H1 (cell line): ENCODE measurements around the gene MRPL20. TPM values are rescaled to one million over a fixed set of nuclear protein-coding genes. Genes with fewer than 3 reads are reported as not detected.

Experiments
- CTCF ChIA-PET: fragments of 300-600 bp; sonication (Branson Sonifier 250); formaldehyde crosslinking; loops from one replicate; lab custom pipeline; 2021; ENCODE audit not compliant: partially characterized antibody; lab: Charles Lee
- POLR2A ChIA-PET: fragments of 300-600 bp; sonication (Branson Sonifier 250); formaldehyde crosslinking; loops from one replicate; lab custom pipeline; 2021; ENCODE audit warnings: inconsistent platforms; ENCODE audit not compliant: partially characterized antibody; lab: Charles Lee
- DNase-seq, 2 experiments: peaks; one replicate each; pipeline versions ENCODE4 v3.0.0 to v3.0.0-alpha.2; 2010 to 2022; ENCODE audit warnings: low spot score in 2 of 2, low read depth in 1 of 2, mixed read lengths in 1 of 2
- FAIRE-seq: peaks from 2 replicates; lab custom pipeline; 2011; peaks lifted over from hg19 to GRCh38; lab: Jason Lieb, UNC
- H2AFZ ChIP-seq: 2 replicates; pipeline ENCODE4 v1.8.1; 2012; ENCODE audit warnings: low read length, inconsistent platforms
- H2AK5ac ChIP-seq: 2 replicates; pipeline ENCODE4 v1.6.1; 2013; ENCODE audit warnings: low read depth, low read length
- H2BK120ac ChIP-seq: replicated peaks from 2 replicates; pipeline ENCODE3; 2013; ENCODE audit warnings: low read depth, low read length, inconsistent platforms
- H2BK12ac ChIP-seq: 2 replicates; pipeline ENCODE4 v1.6.1; 2013; ENCODE audit warnings: low read depth, low read length
- H2BK15ac ChIP-seq: 2 replicates; pipeline ENCODE4 v1.6.1; 2013; ENCODE audit warnings: low read length
- H2BK20ac ChIP-seq: 2 replicates; pipeline ENCODE4 v1.6.1; 2013; ENCODE audit warnings: low read length
- H2BK5ac ChIP-seq: 2 replicates; pipeline ENCODE4 v1.6.1; 2013; ENCODE audit warnings: low read depth, low read length
- H3K14ac ChIP-seq: 2 replicates; pipeline ENCODE4 v1.6.1; 2013; ENCODE audit warnings: inconsistent platforms; ENCODE audit not compliant: insufficient read length
- H3K18ac ChIP-seq: 2 replicates; pipeline ENCODE4 v1.6.1; 2013; ENCODE audit warnings: low read length; ENCODE audit errors: extremely low read depth
- H3K23ac ChIP-seq: 2 replicates; pipeline ENCODE4 v1.6.1; 2013; ENCODE audit warnings: inconsistent platforms; ENCODE audit not compliant: insufficient read length
- H3K23me2 ChIP-seq: 2 replicates; pipeline ENCODE4 v1.6.1; 2013; ENCODE audit warnings: low read depth, low read length
- H3K27ac ChIP-seq: 2 replicates; pipeline ENCODE4 v1.6.1; 2011; ENCODE audit warnings: low read depth, low read length, inconsistent platforms
- H3K27me3 ChIP-seq, 4 experiments: replicated peaks in 1 of 4; 1 replicate in 1 of 4; 2 replicates in 3 of 4; pipeline versions ENCODE4 v1.6.1 to v1.8.1; 2011 to 2013; ENCODE audit warnings: low read length in 3 of 4, mild to moderate bottlenecking in 3 of 4, inconsistent platforms in 2 of 4, mixed read lengths in 2 of 4, moderate library complexity in 1 of 4; ENCODE audit not compliant: control insufficient read depth in 3 of 4, insufficient read depth in 3 of 4; ENCODE audit errors: extremely low read depth in 1 of 4
- H3K36me3 ChIP-seq, 4 experiments: 2 replicates each; pipeline versions ENCODE4 v1.6.1 to v1.8.1; 2011 to 2013; ENCODE audit warnings: mild to moderate bottlenecking in 4 of 4, low read length in 3 of 4, moderate library complexity in 2 of 4, control low read depth in 1 of 4, inconsistent platforms in 1 of 4; ENCODE audit not compliant: insufficient read depth in 4 of 4, control insufficient read depth in 2 of 4
- H3K4ac ChIP-seq: replicated peaks from 2 replicates; pipeline ENCODE3; 2013; ENCODE audit warnings: low read length, low read depth, mixed read lengths, inconsistent platforms; ENCODE audit not compliant: insufficient read length
- H3K4me1 ChIP-seq, 4 experiments: replicated peaks in 1 of 4; 1 replicate in 1 of 4; 2 replicates in 3 of 4; pipeline versions ENCODE4 v1.6.1 to v1.8.1; 2011 to 2013; ENCODE audit warnings: low read length in 3 of 4, inconsistent platforms in 2 of 4, mixed read lengths in 1 of 4; ENCODE audit not compliant: insufficient read depth in 4 of 4, control insufficient read depth in 3 of 4
- H3K4me2 ChIP-seq, 2 experiments: 2 replicates each; pipeline versions ENCODE4 v1.6.1 to v1.8.1; 2011 to 2013; ENCODE audit warnings: low read depth in 2 of 2, low read length in 2 of 2, control low read depth in 1 of 2, inconsistent platforms in 1 of 2, mild to moderate bottlenecking in 1 of 2; ENCODE audit not compliant: insufficient read depth in 1 of 2
- H3K4me3 ChIP-seq, 4 experiments: fragments of 200-600, 300-600 bp in 1 of 4; sonication (generic), shearing (Covaris generic), sonication (Bioruptor Twin) in 1 of 4; 2 replicates each; pipeline versions ENCODE4 v1.5.1 to v1.8.1; 2011 to 2016; ENCODE audit warnings: low read length in 4 of 4, low read depth in 3 of 4, control low read depth in 2 of 4, inconsistent platforms in 2 of 4, mild to moderate bottlenecking in 2 of 4, mixed read lengths in 1 of 4, moderate library complexity in 1 of 4; ENCODE audit not compliant: insufficient read depth in 2 of 4; ENCODE audit errors: extremely low read depth in 1 of 4
- H3K56ac ChIP-seq: replicated peaks from 2 replicates; pipeline ENCODE3; 2013; ENCODE audit warnings: low read depth, mild to moderate bottlenecking, mixed read lengths, low read length, inconsistent platforms; ENCODE audit not compliant: insufficient read length
- H3K79me1 ChIP-seq: 2 replicates; pipeline ENCODE4 v1.6.1; 2013; ENCODE audit warnings: low read depth, low read length, control low read depth
- H3K79me2 ChIP-seq, 2 experiments: 2 replicates each; pipeline versions ENCODE4 v1.6.1 to v1.8.1; 2012 to 2013; ENCODE audit warnings: low read length in 2 of 2, mild to moderate bottlenecking in 2 of 2, inconsistent platforms in 1 of 2; ENCODE audit not compliant: insufficient read depth in 2 of 2, control insufficient read depth in 1 of 2
- H3K9ac ChIP-seq, 4 experiments: replicated peaks in 1 of 4; 1 replicate in 1 of 4; 2 replicates in 3 of 4; pipeline versions ENCODE4 v1.6.1 to v1.8.1; 2011 to 2013; ENCODE audit warnings: low read depth in 3 of 4, low read length in 3 of 4, control low read depth in 2 of 4, mild to moderate bottlenecking in 2 of 4, moderate library complexity in 2 of 4, inconsistent platforms in 1 of 4; ENCODE audit errors: extremely low read depth in 1 of 4
- H3K9me3 ChIP-seq, 2 experiments: 2 replicates each; pipeline versions ENCODE4 v1.6.1 to v1.8.1; 2012 to 2013; ENCODE audit warnings: mild to moderate bottlenecking in 2 of 2, moderate library complexity in 2 of 2, control low read depth in 1 of 2, inconsistent platforms in 1 of 2, low read depth in 1 of 2, low read length in 1 of 2, mixed read lengths in 1 of 2; ENCODE audit not compliant: insufficient read depth in 2 of 2
- H4K20me1 ChIP-seq, 2 experiments: replicated peaks in 1 of 2; 2 replicates each; pipeline versions ENCODE3 to v1.8.1; 2011 to 2013; ENCODE audit warnings: inconsistent platforms in 2 of 2, low read length in 2 of 2, mild to moderate bottlenecking in 1 of 2; ENCODE audit not compliant: insufficient read depth in 2 of 2, control insufficient read depth in 1 of 2
- H4K5ac ChIP-seq: 2 replicates; pipeline ENCODE4 v1.6.1; 2013; ENCODE audit warnings: low read length, low read depth, mixed read lengths, inconsistent platforms; ENCODE audit not compliant: insufficient read length
- H4K8ac ChIP-seq: 2 replicates; pipeline ENCODE4 v1.8.0; 2013; ENCODE audit warnings: mild to moderate bottlenecking, moderate library complexity, low read length, inconsistent platforms; ENCODE audit not compliant: insufficient read depth; ENCODE audit errors: extremely low read depth
- H4K91ac ChIP-seq: replicated peaks from 2 replicates; pipeline ENCODE3; 2013; ENCODE audit warnings: low read length, mixed read lengths, inconsistent platforms; ENCODE audit not compliant: insufficient read length
- SP2 ChIP-seq: IDR thresholded peaks from 2 replicates; pipeline ENCODE4 v1.6.1; 2012; ENCODE audit warnings: mild to moderate bottlenecking, low read length, inconsistent platforms
- WGBS, 2 experiments: shearing (Covaris generic) in 1 of 2; methylation state at CpG; one replicate each; pipeline versions ENCODE4 v1.1.6 to v1.1.7; 2013 to 2015; ENCODE audit warnings: low lambda C conversion rate in 2 of 2, mixed read lengths in 2 of 2, inconsistent platforms in 1 of 2, low coverage in 1 of 2, missing lambda C conversion rate in 1 of 2; ENCODE audit not compliant: insufficient replicate concordance in 2 of 2, insufficient coverage in 1 of 2, insufficient read length in 1 of 2; ENCODE audit errors: extremely low coverage in 1 of 2, missing lambda C conversion rate in 1 of 2; 5-methylcytosine and 5-hydroxymethylcytosine counted together
- polyA plus RNA-seq, 7 experiments: library from polyadenylated mRNA; depleted of rRNA in 3 of 7; stranded (reverse) in 5 of 7; unstranded in 2 of 7; fragments of >200 nt in 5 of 7; fragments of 200-250 nt in 2 of 7; gene quantifications; 1 replicate in 5 of 7; 2 replicates in 1 of 7; 4 replicates in 1 of 7; pipeline versions ENCODE4 v1.2.1 to v1.2.3, GENCODE V29; 2011 to 2013; ENCODE audit warnings: missing spikeins in 2 of 7, mixed read lengths in 2 of 7
- total RNA-seq: library from RNA; stranded (reverse); fragmentation: NEBNext Ultra II Directional; extraction: Animal tissue kit (Norgen Biotek cat#: 25700); gene quantifications from 2 replicates; pipeline ENCODE4 v1.2.1, GENCODE V29; 2021

MRPL20 gene
- total and polyA plus RNA-seq, 2 of the 8 experiments (the other 6 are each of a cell fraction or from before 2014, with no cell fraction given) = 126 to 151 TPM

DNA sequence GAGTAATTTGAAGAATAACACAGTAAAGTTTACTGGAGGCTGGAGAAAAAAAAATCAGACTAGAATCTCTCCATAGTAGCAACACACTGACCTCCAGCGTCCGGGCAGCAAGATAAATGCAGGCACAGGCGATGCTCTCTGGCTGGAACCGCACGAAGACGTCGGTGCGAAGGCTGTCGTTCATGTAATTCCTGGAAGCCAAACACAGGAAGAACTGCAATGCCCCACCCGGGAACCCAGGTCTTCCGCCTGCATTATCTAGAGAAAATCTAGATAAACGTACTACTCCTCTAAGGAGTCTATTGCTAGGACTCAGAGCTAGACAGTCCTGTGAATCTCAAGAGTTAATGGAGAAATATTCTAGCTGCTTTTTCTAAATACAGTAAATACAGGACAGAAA, 16.4 kb downstream of the MRPL20 start:
- Histone ChIP-seq H2BK120ac (no peak overlapping the region), H4K8ac (no peak overlapping the region), H3K4me2 (no peak overlapping the region), H3K36me3 (peaks cover 64 to 95% (median 89%) of the 10 kb centered on the region in 4 experiments), H3K9me3 (no peaks in the 10 kb centered on the region), H3K27me3 (no peaks in the 10 kb centered on the region), H4K5ac (no peak overlapping the region), H2AK5ac (no peak overlapping the region), H3K79me1 (peaks cover 4% of the 10 kb centered on the region), H3K27ac (no peak overlapping the region), H3K4me3 (no peak overlapping the region), H2BK12ac (no peak overlapping the region), H3K23me2 (no peaks in the 10 kb centered on the region), H2BK20ac (no peak overlapping the region), H4K20me1 (peaks cover 8 to 20% of the 10 kb centered on the region in 2 experiments), H3K4me1 (no peaks in the 10 kb centered on the region), H3K4ac (no peak overlapping the region), H3K14ac (no peak overlapping the region), H2AFZ (no peak overlapping the region), H2BK15ac (no peak overlapping the region), H3K9ac (no peak overlapping the region), H3K23ac (no peak overlapping the region), H3K18ac (no peak overlapping the region), H4K91ac (no peak overlapping the region), H2BK5ac (no peak overlapping the region), H3K56ac (no peak overlapping the region), H3K79me2 (peaks cover 0 to 13% of the 10 kb centered on the region in 2 experiments; a peak in 1 of 4 replicates)
- ChIA-PET CTCF (interaction anchor here (0.7 to 3.4 kb wide), 6 partner anchors 10 to 91 kb away, joined by 3 to 20 read pairs (median 4); no protein-coding TSS in a partner anchor), POLR2A (interaction anchor here (20.0 to 33.4 kb wide), 3 partner anchors 6 to 40 kb away, joined by 515 to 719 read pairs (median 719); partner anchors contain the start of genes ANKRD65, AURKAIP1, CCNL2 and MRPL20)
- no peak for TF ChIP-seq SP2
- WGBS, 2 experiments = 98% methylated on average over 12 of the region's 12 CpGs; no CpG with 5 or more reads in 1 of the 2 experiments
- DNase-seq (no peak), FAIRE-seq (no peak)
